ENCODE data around the gene WWOX.

- TF ChIP-seq POLR2A (IDR thresholded peaks at IDR 0.05) (no peak), CTCF (IDR thresholded peaks at IDR 0.05) (no peak)
These were observed 745.2 kb downstream of the WWOX start for GRCh38 chr16:78844682-78845081.
